Keratinocyte (primary cell): ENCODE data around the gene NDUFAF5. TPM values are rescaled to one million over a fixed set of nuclear protein-coding genes. Genes with fewer than 3 reads are reported as not detected.

Experiments
- DNase-seq: peaks from one replicate; pipeline ENCODE4 v3.0.0-alpha.2; 2011; ENCODE audit warnings: low read depth, missing footprints, low spot score
- FAIRE-seq: peaks from 2 replicates; lab custom pipeline; 2011; peaks lifted over from hg19 to GRCh38; lab: Jason Lieb, UNC
- H2AFZ ChIP-seq: 2 replicates; pipeline ENCODE4 v1.6.0; 2012; ENCODE audit warnings: low read length, control low read depth, inconsistent platforms; ENCODE audit not compliant: control insufficient read depth
- H3K27ac ChIP-seq: 2 replicates; pipeline ENCODE4 v1.5.1; 2011; ENCODE audit warnings: low read length; ENCODE audit not compliant: control insufficient read depth, insufficient read depth
- H3K27me3 ChIP-seq: 3 replicates; pipeline ENCODE4 v1.6.0; 2011; ENCODE audit warnings: low read length; ENCODE audit not compliant: control insufficient read depth, insufficient read depth; ENCODE audit errors: extremely low read depth
- H3K36me3 ChIP-seq, 2 experiments: 2 replicates in 1 of 2; 3 replicates in 1 of 2; pipeline ENCODE4 v1.5.1; 2011; ENCODE audit warnings: low read length in 2 of 2, mild to moderate bottlenecking in 1 of 2; ENCODE audit not compliant: control insufficient read depth in 2 of 2, insufficient read depth in 2 of 2; ENCODE audit errors: extremely low read depth in 1 of 2
- H3K4me1 ChIP-seq: 3 replicates; pipeline ENCODE4 v1.5.1; 2011; ENCODE audit warnings: low read length; ENCODE audit not compliant: control insufficient read depth, insufficient read depth; ENCODE audit errors: extremely low read depth
- H3K4me2 ChIP-seq: 3 replicates; pipeline ENCODE4 v1.6.0; 2011; ENCODE audit warnings: low read depth, low read length; ENCODE audit not compliant: control insufficient read depth, insufficient read depth; ENCODE audit errors: extremely low read depth
- H3K4me3 ChIP-seq, 3 experiments: fragments of 200-600 bp in 1 of 3; sonication (generic) in 1 of 3; 2 replicates in 2 of 3; 3 replicates in 1 of 3; pipeline ENCODE4 v1.5.1; 2011 to 2016; ENCODE audit warnings: low read length in 3 of 3, mild to moderate bottlenecking in 3 of 3, control low read depth in 2 of 3, inconsistent platforms in 1 of 3, low read depth in 1 of 3, mixed read lengths in 1 of 3, mixed run types in 1 of 3, moderate library complexity in 1 of 3; ENCODE audit not compliant: control insufficient read depth in 2 of 3, insufficient read depth in 2 of 3; ENCODE audit errors: extremely low read depth in 1 of 3
- H3K79me2 ChIP-seq: 2 replicates; pipeline ENCODE4 v1.6.0; 2012; ENCODE audit warnings: low read length; ENCODE audit not compliant: control insufficient read depth, insufficient read depth
- H3K9ac ChIP-seq: 3 replicates; pipeline ENCODE4 v1.6.0; 2011; ENCODE audit warnings: low read length; ENCODE audit not compliant: control insufficient read depth, insufficient read depth; ENCODE audit errors: extremely low read depth
- H3K9me1 ChIP-seq: 3 replicates; pipeline ENCODE4 v1.6.0; 2011; ENCODE audit warnings: low read length; ENCODE audit not compliant: control insufficient read depth, insufficient read depth; ENCODE audit errors: extremely low read depth
- H3K9me3 ChIP-seq: 2 replicates; pipeline ENCODE4 v1.5.1; 2012; ENCODE audit warnings: low read depth, low read length; ENCODE audit not compliant: control insufficient read depth
- H4K20me1 ChIP-seq: 3 replicates; pipeline ENCODE4 v1.6.0; 2011; ENCODE audit warnings: low read length; ENCODE audit not compliant: control insufficient read depth, insufficient read depth; ENCODE audit errors: extremely low read depth
- EZH2 ChIP-seq: IDR thresholded peaks from one replicate; pipeline ENCODE4 v1.6.1; 2012; ENCODE audit warnings: inconsistent platforms, mild to moderate bottlenecking, low read length, moderate library complexity
- dilution Hi-C: fragments of 300-500 bp; cut with MboI; formaldehyde crosslinking; loops from one replicate; pipeline ENCODE4 v1.7.0; 2020; ENCODE audit warnings: low sequenced_read_pairs; ENCODE audit not compliant: extremely low pct_ligation_motif_present
- polyA plus RNA-seq, 5 experiments: library from polyadenylated mRNA; depleted of rRNA in 3 of 5; stranded (reverse) in 3 of 5; stranded (forward) in 1 of 5; unstranded in 1 of 5; fragments of >200 nt; gene quantifications; 1 replicate in 1 of 5; 2 replicates in 3 of 5; 3 replicates in 1 of 5; pipeline versions ENCODE4 v1.2.1 to v1.2.3, GENCODE V29; 2011 to 2012; ENCODE audit warnings: missing spikeins in 2 of 5, low read depth in 1 of 5, low replicate concordance in 1 of 5
- TF ChIP-seq, protein P1 (sequence below), 3 experiments: IDR thresholded peaks in 1 of 3; conservative IDR thresholded peaks in 1 of 3; optimal IDR thresholded peaks in 1 of 3; 2 replicates in 2 of 3; 3 replicates in 1 of 3; pipeline versions ENCODE3 to v1.5.1; 2011; ENCODE audit warnings: low read length in 3 of 3, mild to moderate bottlenecking in 3 of 3, moderate library complexity in 2 of 3, control low read depth in 1 of 3, inconsistent platforms in 1 of 3; ENCODE audit not compliant: insufficient read depth in 2 of 3; ENCODE audit errors: extremely low read depth in 1 of 3

NDUFAF5 gene
- polyA plus RNA-seq, 1 donor (not counting 4 experiments of a cell fraction or from before 2014, with no cell fraction given), result 26.4 TPM

DNA sequence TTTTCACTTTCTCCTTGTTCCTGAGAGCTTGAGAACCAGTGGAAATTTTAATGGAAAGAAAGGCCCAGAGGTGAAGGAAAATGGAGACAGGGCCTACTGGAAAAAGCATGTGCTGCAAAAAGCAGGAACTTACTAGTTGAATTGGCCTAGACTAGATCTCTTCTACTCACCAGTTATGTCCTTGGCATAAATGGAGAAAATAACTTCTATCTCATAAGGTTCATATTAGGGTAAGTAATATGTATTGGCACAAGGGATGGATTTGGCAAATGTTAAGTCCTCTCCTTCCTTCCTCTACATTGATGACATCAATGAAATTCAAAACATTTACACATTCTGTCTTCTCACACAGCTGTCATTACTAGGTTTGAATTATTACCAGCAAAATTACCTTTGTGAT, 74.0 kb downstream of the NDUFAF5 start:
- TF ChIP-seq, protein P1, sequence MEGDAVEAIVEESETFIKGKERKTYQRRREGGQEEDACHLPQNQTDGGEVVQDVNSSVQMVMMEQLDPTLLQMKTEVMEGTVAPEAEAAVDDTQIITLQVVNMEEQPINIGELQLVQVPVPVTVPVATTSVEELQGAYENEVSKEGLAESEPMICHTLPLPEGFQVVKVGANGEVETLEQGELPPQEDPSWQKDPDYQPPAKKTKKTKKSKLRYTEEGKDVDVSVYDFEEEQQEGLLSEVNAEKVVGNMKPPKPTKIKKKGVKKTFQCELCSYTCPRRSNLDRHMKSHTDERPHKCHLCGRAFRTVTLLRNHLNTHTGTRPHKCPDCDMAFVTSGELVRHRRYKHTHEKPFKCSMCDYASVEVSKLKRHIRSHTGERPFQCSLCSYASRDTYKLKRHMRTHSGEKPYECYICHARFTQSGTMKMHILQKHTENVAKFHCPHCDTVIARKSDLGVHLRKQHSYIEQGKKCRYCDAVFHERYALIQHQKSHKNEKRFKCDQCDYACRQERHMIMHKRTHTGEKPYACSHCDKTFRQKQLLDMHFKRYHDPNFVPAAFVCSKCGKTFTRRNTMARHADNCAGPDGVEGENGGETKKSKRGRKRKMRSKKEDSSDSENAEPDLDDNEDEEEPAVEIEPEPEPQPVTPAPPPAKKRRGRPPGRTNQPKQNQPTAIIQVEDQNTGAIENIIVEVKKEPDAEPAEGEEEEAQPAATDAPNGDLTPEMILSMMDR (optimal IDR thresholded peaks at IDR 0.05 in 1 of 3, IDR thresholded peaks at IDR 0.05 in 1 of 3, conservative IDR thresholded peaks at IDR 0.05 in 1 of 3; ENCODE audit: extremely low read depth in 1 of 3, insufficient read depth in 2 of 3, low read length in 3 of 3), result no peak
- TF ChIP-seq EZH2, result no peak
- Histone ChIP-seq H3K9me3 (no peaks in the 10 kb centered on the region), H3K4me3 (no peak overlapping the region), H2AFZ (no peak overlapping the region), H3K4me2 (no peak overlapping the region), H3K36me3 (no peaks in the 10 kb centered on the region), H3K27me3 (no peaks in the 10 kb centered on the region), H3K27ac (no peak overlapping the region), H3K4me1 (no peaks in the 10 kb centered on the region), H3K79me2 (no peaks in the 10 kb centered on the region), H3K9me1 (no peaks in the 10 kb centered on the region), H4K20me1 (no peaks in the 10 kb centered on the region), H3K9ac (no peak overlapping the region)
- dilution Hi-C loops, result no loop called here
- FAIRE-seq (no peak), DNase-seq (no peak)

DNA sequence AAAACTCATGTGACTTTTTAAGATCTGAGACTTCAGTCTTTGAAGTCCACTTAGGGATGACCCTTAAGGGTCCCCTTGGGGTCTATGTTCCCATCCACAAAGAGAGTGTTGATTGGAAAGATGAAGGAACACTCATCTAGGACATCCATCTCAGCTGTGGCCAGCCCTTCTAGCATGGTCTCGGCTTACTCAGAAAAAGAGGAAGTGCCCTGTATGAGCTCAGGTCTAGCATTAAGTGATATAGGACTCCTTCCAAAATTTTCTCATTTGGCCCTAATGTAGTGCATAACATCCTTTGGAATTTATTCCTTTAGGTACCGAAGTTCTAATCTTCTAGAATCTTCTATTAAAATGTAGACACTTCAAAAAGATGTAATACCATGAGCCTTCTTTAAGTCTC, 77.4 kb downstream of the NDUFAF5 start:
- H3K9me3 ChIP-seq, result no peaks in the 10 kb centered on the region

More for the DNA sequence above, 77.4 kb downstream of the NDUFAF5 start:
- FAIRE-seq (no peak), DNase-seq (no peak)
- no peak overlapping the region for H3K4me3 ChIP-seq
- H3K27me3 ChIP-seq, result no peaks in the 10 kb centered on the region
- H3K4me2 ChIP-seq, result no peak overlapping the region
- H3K27ac ChIP-seq, result no peak overlapping the region
- no peaks in the 10 kb centered on the region for H3K36me3 ChIP-seq
- TF ChIP-seq EZH2, result no peak
- TF ChIP-seq, protein P1 (optimal IDR thresholded peaks at IDR 0.05 in 1 of 3, IDR thresholded peaks at IDR 0.05 in 1 of 3, conservative IDR thresholded peaks at IDR 0.05 in 1 of 3; ENCODE audit: extremely low read depth in 1 of 3, insufficient read depth in 2 of 3, low read length in 3 of 3), result no peak
- no peak overlapping the region for H3K9ac ChIP-seq
- no peaks in the 10 kb centered on the region for H4K20me1 ChIP-seq
- no peaks in the 10 kb centered on the region for H3K4me1 ChIP-seq
- H2AFZ ChIP-seq, result no peak overlapping the region
- no peaks in the 10 kb centered on the region for H3K79me2 ChIP-seq
- H3K9me1 ChIP-seq, result no peaks in the 10 kb centered on the region
- dilution Hi-C loops, result no loop called here
